Stimulated activated CD4-positive, alpha-beta T cell treated with anti-CD3 and anti-CD28 coated beads, TNF-alpha, amount 100 ng/mL, for 4 hours (primary cell): ENCODE results near the gene UPF3B.
A peak's percentile ranks its signal among the peaks of the same experiment; 100 is the strongest.
"Not testable (repeated sequence)": the region's sequence is repeated elsewhere in the genome, so short reads cannot be mapped to it uniquely, and the experiment has no call there.

ENCODE experiments used
- DNase-seq, 3 experiments: peaks; one replicate each; pipeline ENCODE4 v3.0.0-alpha.2; 2020; ENCODE audit warnings: low read depth in 3 of 3

UPF3B gene

GRCh38 chrX:119826399-119826959 is 26.3 kb downstream of the UPF3B start:
- DNase-seq, result no peak

GRCh38 chrX:119824221-119824620 is 28.5 kb downstream of the UPF3B start:
- not testable (repeated sequence) for DNase-seq

DNA sequence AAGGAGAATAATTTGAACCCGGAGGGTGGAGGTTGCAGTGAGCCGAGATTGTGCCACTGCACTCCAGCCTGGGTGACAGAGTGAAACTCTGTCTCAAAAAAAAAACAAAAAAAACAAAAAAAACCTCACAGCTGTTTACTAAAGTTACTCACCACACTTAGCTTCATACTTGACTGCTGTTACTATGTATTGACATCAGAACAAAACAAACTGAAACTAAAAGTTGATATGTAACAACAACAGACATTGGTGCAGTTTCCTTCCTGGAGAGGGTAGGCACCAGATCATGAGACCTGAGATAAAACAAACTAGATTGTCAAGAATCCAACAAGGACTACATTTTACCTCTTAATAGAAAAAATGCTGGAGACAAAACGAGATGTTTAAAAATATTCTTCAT is 31.1 kb downstream of the UPF3B start:
- not testable (repeated sequence) for DNase-seq

GRCh38 chrX:119817130-119817690 is 35.6 kb downstream of the UPF3B start:
- DNase-seq, result no peak

GRCh38 chrX:119816300-119816699 is 36.5 kb downstream of the UPF3B start:
- no peak for DNase-seq

- DNase-seq, result no peak
These were observed 43.5 kb downstream of the UPF3B start for GRCh38 chrX:119809185-119809666.

GRCh38 chrX:119808461-119808860 is 44.3 kb downstream of the UPF3B start:
- DNase-seq, result not testable (repeated sequence)

GRCh38 chrX:119802546-119802945 is 50.2 kb downstream of the UPF3B start:
- no peak for DNase-seq

DNA sequence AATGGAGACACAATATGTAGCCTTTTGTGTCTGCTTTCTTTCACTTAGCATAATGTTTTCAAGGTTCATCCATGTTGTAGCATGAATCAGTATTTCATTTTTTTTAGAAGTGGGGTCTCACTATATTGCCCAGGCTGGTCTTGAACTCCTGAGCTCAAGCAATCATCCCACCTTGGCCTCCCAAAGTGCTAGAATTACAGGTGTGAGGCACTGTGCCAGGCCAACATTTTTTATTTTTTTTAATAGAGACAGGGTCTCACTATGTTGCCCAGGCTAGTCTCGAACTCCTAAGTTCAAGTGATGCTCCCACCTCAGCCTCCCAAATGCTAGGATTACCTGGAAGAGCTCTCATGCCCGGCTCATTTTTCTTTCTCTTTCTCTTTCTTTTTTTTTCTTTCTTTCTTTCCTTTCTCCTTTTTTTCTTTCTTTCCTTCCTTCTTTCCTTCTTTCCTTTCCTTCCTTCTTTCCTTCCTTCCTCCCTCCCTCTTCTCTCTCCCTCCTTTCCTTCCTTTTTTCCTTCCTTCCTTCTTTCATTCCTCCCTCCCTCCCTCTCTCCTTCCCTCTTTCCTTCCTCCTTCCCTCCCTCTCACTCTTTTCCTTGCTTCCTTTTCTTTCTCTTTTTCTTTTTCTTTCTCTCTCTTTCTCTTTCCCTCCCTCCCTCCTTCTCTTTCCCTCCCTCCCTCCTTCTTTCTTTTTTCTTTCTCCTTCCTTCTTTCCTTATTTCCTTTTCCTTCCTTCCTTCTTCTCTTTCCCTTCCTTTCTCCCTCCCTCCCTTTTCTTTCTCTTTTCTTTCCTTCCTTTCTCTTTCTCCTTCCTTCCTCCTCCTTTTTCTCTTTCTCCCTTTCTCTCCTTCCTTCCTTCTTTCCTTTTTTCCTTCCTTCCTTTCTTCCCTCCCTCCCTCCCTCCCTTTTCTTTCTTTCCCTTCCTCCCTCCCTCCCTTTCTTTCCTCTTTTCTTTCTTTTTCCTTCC is 51.2 kb downstream of the UPF3B start:
- DNase-seq, result no peak

GRCh38 chrX:119791437-119792231 is 61.1 kb downstream of the UPF3B start, which contains the start of gene RPL39:
Gene RPL39 (minus strand): TSS chrX:119791630. CDS start chrX:119791576, 54 bp downstream.
- DNase-seq, result peak; percentile 50 to 65 (median 60)

- DNase-seq, result peak; percentile 16 to 38 (median 29)
These were observed 61.8 kb downstream of the UPF3B start for GRCh38 chrX:119790977-119791436.

DNA sequence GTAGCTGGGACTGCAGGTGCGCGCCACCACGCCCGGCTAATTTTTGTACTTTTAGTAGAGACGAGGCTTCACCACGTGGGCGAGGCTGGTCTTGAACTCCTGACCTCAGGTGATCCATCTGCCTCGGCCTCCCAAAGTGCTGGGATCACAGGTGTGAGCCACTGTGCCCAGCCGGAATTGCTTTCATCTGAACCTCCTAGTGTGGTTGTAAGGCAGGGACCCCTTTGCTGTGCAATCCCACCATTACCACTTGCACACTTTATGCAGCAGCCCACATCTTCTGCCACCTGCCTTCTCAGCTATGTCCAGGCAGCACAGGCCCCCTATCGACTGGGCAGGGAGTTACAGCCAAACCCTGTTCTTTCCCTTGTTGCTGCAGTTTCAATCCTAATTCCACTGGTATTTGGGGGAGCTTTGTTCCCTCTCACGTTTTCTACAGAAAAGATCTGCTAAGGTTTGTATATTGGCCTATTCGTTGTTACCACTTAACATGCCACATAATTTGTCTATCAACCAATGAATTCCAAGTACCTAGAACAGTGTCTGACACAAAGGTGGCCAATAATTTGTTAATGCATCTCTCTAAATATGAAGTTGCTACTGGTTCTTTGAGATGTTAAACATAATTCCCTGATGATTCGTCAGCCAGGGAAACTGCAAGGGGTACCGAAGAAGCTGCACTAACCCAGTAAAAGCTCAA is 67.9 kb downstream of the UPF3B start:
- peak in 1 of 3 experiments; percentile 9 for DNase-seq
